Measurements from ENCODE around the gene NDRG4.

Gene NDRG4

DNA sequence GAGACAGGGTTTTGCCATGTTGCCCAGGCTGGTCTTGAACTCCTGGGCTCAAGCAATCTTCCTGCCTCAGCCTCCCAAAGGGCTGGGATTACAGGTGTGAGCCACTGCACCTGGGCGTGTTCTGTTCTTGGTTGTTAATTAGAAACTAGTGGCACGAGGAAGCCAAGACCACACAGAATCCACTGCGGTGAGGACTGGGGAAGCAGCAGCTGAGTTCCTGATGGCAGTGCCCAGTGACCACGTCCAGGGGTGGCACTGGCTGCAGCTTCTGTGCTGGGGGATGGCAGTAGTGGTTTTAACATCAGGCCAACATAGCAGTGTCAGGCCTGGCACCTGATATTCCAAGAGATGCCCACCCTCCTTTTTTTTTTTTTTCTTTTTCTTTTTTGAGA lies 39.7 kb upstream of the NDRG4 start:
- Histone ChIP-seq H3K4me1 (ENCODE audit: control insufficient read depth, insufficient read depth, low read length) (no peaks in the 10 kb centered on the region), H3K9me3 (replicated peaks; ENCODE audit: low read length) (no peaks in the 10 kb centered on the region), H3K36me3 (ENCODE audit: insufficient read depth, low read length) (no peaks in the 10 kb centered on the region), H3K4me2 (ENCODE audit: low read length) (no peak overlapping the region), H3K9ac (ENCODE audit: low read depth, low read length) (no peak overlapping the region), H3K27me3 (ENCODE audit: control insufficient read depth, insufficient read depth, low read length) (peaks cover 37% of the 10 kb centered on the region), H3K4me3 (ENCODE audit: low read length) (no peak overlapping the region)

GRCh38 chr16:58461056-58461455 lies 38.9 kb upstream of the NDRG4 start:
- Histone ChIP-seq H3K4me1 (ENCODE audit: control insufficient read depth, insufficient read depth, low read length) (no peaks in the 10 kb centered on the region), H3K9me3 (replicated peaks; ENCODE audit: low read length) (no peaks in the 10 kb centered on the region), H3K4me3 (ENCODE audit: low read length) (no peak overlapping the region), H3K27me3 (ENCODE audit: control insufficient read depth, insufficient read depth, low read length) (peaks cover 46% of the 10 kb centered on the region), H3K36me3 (ENCODE audit: insufficient read depth, low read length) (no peaks in the 10 kb centered on the region), H3K4me2 (ENCODE audit: low read length) (no peak overlapping the region), H3K9ac (ENCODE audit: low read depth, low read length) (no peak overlapping the region)

DNA sequence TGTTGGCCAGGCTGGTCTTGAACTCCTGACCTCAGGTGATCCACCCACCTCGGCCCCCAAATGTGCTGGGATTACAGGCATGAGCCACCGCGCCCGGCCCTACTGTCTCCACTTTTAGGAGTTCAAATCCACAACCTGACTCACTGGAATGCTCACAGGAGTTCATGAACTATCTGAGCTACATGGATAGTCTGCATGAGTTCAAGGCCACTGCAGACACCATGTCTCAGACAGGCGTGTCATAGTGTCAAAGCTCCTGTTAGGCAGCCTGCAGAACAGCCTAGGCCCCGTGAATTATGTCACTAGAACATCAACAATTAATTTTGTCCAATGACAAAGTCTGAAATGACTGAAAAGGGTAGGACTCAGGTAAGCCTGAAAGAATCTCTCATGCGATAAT lies 38.3 kb upstream of the NDRG4 start:
- no peak overlapping the region for H3K4me3 ChIP-seq (ENCODE audit: low read length)
- no peaks in the 10 kb centered on the region for H3K9me3 ChIP-seq (replicated peaks; ENCODE audit: low read length)
- H3K4me2 ChIP-seq (ENCODE audit: low read length), result no peak overlapping the region
- H3K9ac ChIP-seq (ENCODE audit: low read depth, low read length), result no peak overlapping the region
- no peaks in the 10 kb centered on the region for H3K36me3 ChIP-seq (ENCODE audit: insufficient read depth, low read length)
- no peaks in the 10 kb centered on the region for H3K4me1 ChIP-seq (ENCODE audit: control insufficient read depth, insufficient read depth, low read length)
- H3K27me3 ChIP-seq (ENCODE audit: control insufficient read depth, insufficient read depth, low read length), result peaks cover 47% of the 10 kb centered on the region

DNA sequence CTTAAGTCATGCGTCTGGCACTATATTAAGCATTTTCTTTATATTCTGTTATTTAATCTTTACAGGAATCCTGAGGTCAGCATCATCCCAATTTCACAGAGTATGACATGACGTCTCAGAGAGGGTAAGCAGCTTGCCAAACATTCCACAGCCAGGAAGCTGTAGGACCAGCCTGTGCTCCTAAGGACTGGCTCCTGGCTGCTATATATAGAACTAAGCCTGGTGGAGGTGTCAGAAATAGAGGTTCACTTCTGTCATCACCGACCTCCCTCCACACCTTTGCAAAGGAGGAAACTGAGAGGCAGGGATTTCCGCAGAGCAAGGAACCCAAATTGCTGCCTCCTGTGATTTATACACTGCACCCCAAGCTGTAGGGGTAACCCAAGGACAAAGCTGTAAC lies 37.9 kb upstream of the NDRG4 start:
- H3K36me3 ChIP-seq (ENCODE audit: insufficient read depth, low read length), result no peaks in the 10 kb centered on the region
- H3K9me3 ChIP-seq (replicated peaks; ENCODE audit: low read length), result no peaks in the 10 kb centered on the region
- no peak overlapping the region for H3K4me3 ChIP-seq (ENCODE audit: low read length)
- H3K4me1 ChIP-seq (ENCODE audit: control insufficient read depth, insufficient read depth, low read length), result no peaks in the 10 kb centered on the region
- no peak overlapping the region for H3K9ac ChIP-seq (ENCODE audit: low read depth, low read length)
- no peak overlapping the region for H3K4me2 ChIP-seq (ENCODE audit: low read length)
- peaks cover 48% of the 10 kb centered on the region for H3K27me3 ChIP-seq (ENCODE audit: control insufficient read depth, insufficient read depth, low read length)

- Histone ChIP-seq H3K9me3 (replicated peaks; ENCODE audit: low read length) (no peaks in the 10 kb centered on the region), H3K4me2 (ENCODE audit: low read length) (no peak overlapping the region), H3K4me1 (ENCODE audit: control insufficient read depth, insufficient read depth, low read length) (no peaks in the 10 kb centered on the region), H3K9ac (ENCODE audit: low read depth, low read length) (no peak overlapping the region), H3K27me3 (ENCODE audit: control insufficient read depth, insufficient read depth, low read length) (peaks cover 50% of the 10 kb centered on the region), H3K36me3 (ENCODE audit: insufficient read depth, low read length) (no peaks in the 10 kb centered on the region), H3K4me3 (ENCODE audit: low read length) (no peak overlapping the region)
Observed at GRCh38 chr16:58462499-58462996, 37.4 kb upstream of the NDRG4 start.

GRCh38 chr16:58462997-58463941 lies 36.7 kb upstream of the NDRG4 start:
- Histone ChIP-seq H3K4me1 (ENCODE audit: control insufficient read depth, insufficient read depth, low read length) (no peaks in the 10 kb centered on the region), H3K4me3 (ENCODE audit: low read length) (no peak overlapping the region), H3K9me3 (replicated peaks; ENCODE audit: low read length) (no peaks in the 10 kb centered on the region), H3K36me3 (ENCODE audit: insufficient read depth, low read length) (no peaks in the 10 kb centered on the region), H3K27me3 (ENCODE audit: control insufficient read depth, insufficient read depth, low read length) (peaks cover 56% of the 10 kb centered on the region), H3K9ac (ENCODE audit: low read depth, low read length) (no peak overlapping the region), H3K4me2 (ENCODE audit: low read length) (peak overlapping the region; percentile 61)

- H3K9me3 ChIP-seq (replicated peaks; ENCODE audit: low read length), result no peaks in the 10 kb centered on the region
- no peaks in the 10 kb centered on the region for H3K4me1 ChIP-seq (ENCODE audit: control insufficient read depth, insufficient read depth, low read length)
- no peak overlapping the region for H3K4me3 ChIP-seq (ENCODE audit: low read length)
- no peaks in the 10 kb centered on the region for H3K36me3 ChIP-seq (ENCODE audit: insufficient read depth, low read length)
- peak overlapping the region; percentile 61 for H3K4me2 ChIP-seq (ENCODE audit: low read length)
- no peak overlapping the region for H3K9ac ChIP-seq (ENCODE audit: low read depth, low read length)
- H3K27me3 ChIP-seq (ENCODE audit: control insufficient read depth, insufficient read depth, low read length), result peaks cover 61% of the 10 kb centered on the region
Observed at GRCh38 chr16:58464047-58464915, 35.7 kb upstream of the NDRG4 start.

DNA sequence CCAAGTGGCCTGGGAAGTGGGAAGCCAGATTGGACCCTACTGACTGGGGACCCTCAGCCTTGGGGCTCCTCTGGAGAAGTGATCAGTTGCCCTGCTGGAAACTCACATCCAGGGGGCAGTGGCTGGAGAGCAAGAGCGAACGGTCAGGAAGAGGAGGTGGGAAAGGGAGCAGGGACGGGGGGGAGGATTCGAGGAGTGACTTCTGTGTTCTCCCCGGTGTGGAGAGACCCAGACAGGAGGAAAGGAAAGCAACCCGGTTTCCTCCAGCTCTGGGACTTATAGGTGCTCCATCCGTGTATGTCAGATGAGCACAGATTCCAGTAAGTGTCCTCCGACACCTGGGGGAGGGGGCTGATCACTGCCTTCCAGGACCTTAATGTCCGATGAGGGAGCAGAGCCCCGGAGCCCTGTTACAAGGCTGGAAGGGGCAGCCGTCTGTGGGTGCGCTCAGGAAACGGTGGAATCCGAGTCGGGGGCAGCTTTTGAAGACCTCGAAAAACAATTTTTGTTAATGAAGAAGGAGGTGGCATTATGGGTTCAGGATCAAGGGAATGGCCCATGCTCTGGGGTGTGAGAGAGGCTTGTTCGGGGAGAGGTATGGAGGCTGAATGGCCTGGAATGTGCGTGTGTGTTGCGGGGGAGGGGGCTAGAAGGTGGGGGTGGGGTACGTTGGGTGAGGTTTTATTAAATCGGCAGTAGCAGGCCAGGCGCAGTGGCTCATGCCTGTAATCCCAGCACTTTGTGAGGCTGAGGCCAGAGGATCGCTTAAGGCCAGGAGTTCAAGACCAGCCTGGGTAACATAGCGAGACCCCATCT lies 34.8 kb upstream of the NDRG4 start:
- Histone ChIP-seq H3K4me2 (ENCODE audit: low read length) (no peak overlapping the region), H3K4me3 (ENCODE audit: low read length) (no peak overlapping the region), H3K9me3 (replicated peaks; ENCODE audit: low read length) (no peaks in the 10 kb centered on the region), H3K9ac (ENCODE audit: low read depth, low read length) (no peak overlapping the region), H3K27me3 (ENCODE audit: control insufficient read depth, insufficient read depth, low read length) (peaks cover 67% of the 10 kb centered on the region), H3K4me1 (ENCODE audit: control insufficient read depth, insufficient read depth, low read length) (no peaks in the 10 kb centered on the region), H3K36me3 (ENCODE audit: insufficient read depth, low read length) (no peaks in the 10 kb centered on the region)

DNA sequence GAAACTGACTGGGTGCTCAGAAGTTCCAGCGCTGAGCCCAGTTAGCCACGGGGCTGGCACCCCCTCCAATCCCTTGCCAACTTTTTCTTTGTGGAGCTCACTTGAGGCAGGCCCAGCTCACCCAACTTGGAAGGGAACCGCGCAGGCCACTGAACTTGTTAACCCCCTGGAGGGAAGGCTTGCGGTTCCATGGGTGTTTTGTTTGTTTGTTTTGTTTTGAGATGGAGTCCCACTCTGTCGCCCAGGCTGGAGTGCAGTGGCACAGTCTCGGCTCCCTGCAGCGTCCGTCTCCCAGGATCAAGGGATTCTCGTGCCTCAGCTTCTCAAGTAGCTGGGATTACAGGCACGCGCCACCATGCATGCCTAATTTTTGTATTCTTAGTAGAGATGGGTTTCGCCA lies 34.1 kb upstream of the NDRG4 start:
- no peaks in the 10 kb centered on the region for H3K4me1 ChIP-seq (ENCODE audit: control insufficient read depth, insufficient read depth, low read length)
- no peak overlapping the region for H3K4me3 ChIP-seq (ENCODE audit: low read length)
- no peaks in the 10 kb centered on the region for H3K9me3 ChIP-seq (replicated peaks; ENCODE audit: low read length)
- no peak overlapping the region for H3K4me2 ChIP-seq (ENCODE audit: low read length)
- H3K9ac ChIP-seq (ENCODE audit: low read depth, low read length), result no peak overlapping the region
- peaks cover 69% of the 10 kb centered on the region for H3K27me3 ChIP-seq (ENCODE audit: control insufficient read depth, insufficient read depth, low read length)
- H3K36me3 ChIP-seq (ENCODE audit: insufficient read depth, low read length), result no peaks in the 10 kb centered on the region

DNA sequence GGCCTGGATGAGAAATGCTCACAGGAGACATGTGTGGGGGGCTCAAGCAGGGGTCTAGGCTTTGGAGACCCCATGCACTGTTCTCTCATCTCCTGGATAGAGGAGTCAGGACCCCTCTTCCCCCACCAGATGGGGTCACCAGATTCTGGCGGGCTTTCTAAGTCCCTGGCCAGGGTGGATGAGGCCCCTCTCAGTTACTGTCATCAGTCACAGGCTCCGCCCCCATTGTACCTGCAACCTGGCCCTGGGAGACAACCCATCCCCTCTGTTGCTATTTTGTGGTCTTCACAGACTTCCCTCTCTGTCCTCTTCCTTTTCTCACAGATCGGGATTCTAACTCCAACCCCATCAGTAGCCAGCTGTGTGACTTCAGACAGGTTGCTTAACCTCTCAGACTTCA lies 33.5 kb upstream of the NDRG4 start:
- Histone ChIP-seq H3K4me2 (ENCODE audit: low read length) (no peak overlapping the region), H3K9me3 (replicated peaks; ENCODE audit: low read length) (no peaks in the 10 kb centered on the region), H3K27me3 (ENCODE audit: control insufficient read depth, insufficient read depth, low read length) (peaks cover 73% of the 10 kb centered on the region), H3K4me3 (ENCODE audit: low read length) (no peak overlapping the region), H3K4me1 (ENCODE audit: control insufficient read depth, insufficient read depth, low read length) (no peaks in the 10 kb centered on the region), H3K36me3 (ENCODE audit: insufficient read depth, low read length) (no peaks in the 10 kb centered on the region), H3K9ac (ENCODE audit: low read depth, low read length) (no peak overlapping the region)

GRCh38 chr16:58467905-58468304 lies 32.0 kb upstream of the NDRG4 start:
- H3K9me3 ChIP-seq (replicated peaks; ENCODE audit: low read length), result no peaks in the 10 kb centered on the region
- no peak overlapping the region for H3K9ac ChIP-seq (ENCODE audit: low read depth, low read length)
- H3K4me2 ChIP-seq (ENCODE audit: low read length), result no peak overlapping the region
- H3K36me3 ChIP-seq (ENCODE audit: insufficient read depth, low read length), result no peaks in the 10 kb centered on the region
- H3K27me3 ChIP-seq (ENCODE audit: control insufficient read depth, insufficient read depth, low read length), result peaks cover 72% of the 10 kb centered on the region
- H3K4me3 ChIP-seq (ENCODE audit: low read length), result no peak overlapping the region
- no peaks in the 10 kb centered on the region for H3K4me1 ChIP-seq (ENCODE audit: control insufficient read depth, insufficient read depth, low read length)

Data from skeletal muscle satellite cell (primary cell).